ENCODE measurements around the gene GFI1.

Gene GFI1

DNA sequence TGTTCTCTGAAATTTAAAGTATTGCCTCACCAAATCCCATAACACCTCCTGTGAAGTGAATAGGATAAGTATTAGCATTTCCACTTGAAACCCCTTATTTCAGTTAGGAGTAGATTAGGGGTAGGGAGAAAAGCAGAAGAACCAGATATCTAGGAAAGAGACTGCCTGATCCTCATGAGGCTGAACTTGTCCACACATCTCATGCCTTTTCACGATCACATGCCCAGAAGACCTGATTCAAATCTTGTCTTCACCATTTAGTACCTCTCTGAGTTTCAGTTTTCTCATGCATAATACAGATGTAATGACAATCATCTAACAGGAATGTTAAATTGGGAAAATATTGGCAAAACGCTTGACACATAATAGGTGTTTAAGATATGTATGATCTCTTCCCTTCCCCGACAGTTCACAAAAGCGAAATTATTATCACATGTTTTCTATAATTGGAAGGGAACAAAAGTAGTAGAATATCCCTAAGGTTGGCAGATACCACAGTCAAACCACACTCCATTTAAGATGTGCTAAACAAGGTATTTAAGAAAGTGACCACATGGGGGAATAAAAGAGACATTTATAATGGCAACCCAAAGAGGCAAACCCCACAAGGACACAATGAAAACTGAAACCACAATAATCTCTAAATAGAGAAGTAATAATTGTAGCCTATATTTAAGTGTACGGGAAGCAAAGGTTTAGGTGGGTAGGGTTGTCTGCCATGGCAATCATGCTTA is 25.2 kb downstream of the GFI1 start:
- H2AFZ ChIP-seq (ENCODE audit: low read depth, low read length), result no peak overlapping the region
- H3K9ac ChIP-seq (ENCODE audit: low read length), result no peak overlapping the region
- no peak overlapping the region for H3K27ac ChIP-seq (ENCODE audit: low read length)
- H3K9me3 ChIP-seq (ENCODE audit: insufficient read depth, low read length), result no peaks in the 10 kb centered on the region
- peak; percentile 23; the same call in 1 of the 2 replicates for TF ChIP-seq CTCF (IDR thresholded peaks at IDR 0.05; ENCODE audit: low read depth, low read length)
- TF ChIP-seq EZH2phosphoT487 (IDR thresholded peaks at IDR 0.05; ENCODE audit: low read depth), result no peak
- peaks cover 25% of the 10 kb centered on the region for H3K4me1 ChIP-seq (ENCODE audit: low read length)
- no peaks in the 10 kb centered on the region for H3K36me3 ChIP-seq (replicated peaks; ENCODE audit: low read depth, low read length)
- no peaks in the 10 kb centered on the region for H3K79me2 ChIP-seq (ENCODE audit: low read length)
- no peaks in the 10 kb centered on the region for H4K20me1 ChIP-seq (ENCODE audit: insufficient read depth, low read length)
- peak overlapping the region; percentile 55 for H3K4me2 ChIP-seq (ENCODE audit: low read length)
- peak overlapping the region; percentile 31 for H3K4me3 ChIP-seq (ENCODE audit: low read length)
- no peaks in the 10 kb centered on the region for H3K27me3 ChIP-seq (ENCODE audit: low read depth, low read length)

DNA sequence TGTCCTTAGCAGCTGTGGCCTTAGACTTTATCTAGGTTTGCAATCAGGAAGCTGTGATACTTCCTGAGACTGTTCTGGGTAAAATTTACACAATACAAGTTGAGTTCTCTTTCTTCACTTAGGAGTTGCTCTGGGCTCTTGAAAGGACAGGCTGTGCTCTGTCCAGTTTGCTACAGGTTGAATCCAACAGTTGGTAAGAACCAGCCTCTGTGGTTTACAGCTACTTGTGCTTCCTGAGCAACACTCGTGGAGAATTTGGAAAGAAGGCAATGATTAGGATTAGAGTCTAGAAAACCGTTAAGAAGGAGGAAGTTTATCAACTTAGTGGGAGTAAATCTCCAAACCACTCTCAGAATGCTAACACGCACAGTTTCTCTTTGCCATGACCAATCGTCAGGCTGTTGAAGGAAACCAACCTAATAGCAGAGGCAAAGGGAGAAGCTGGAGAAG is 26.8 kb downstream of the GFI1 start:
- no peaks in the 10 kb centered on the region for H3K9me3 ChIP-seq (ENCODE audit: insufficient read depth, low read length)
- no peaks in the 10 kb centered on the region for H3K36me3 ChIP-seq (replicated peaks; ENCODE audit: low read depth, low read length)
- no peak overlapping the region for H2AFZ ChIP-seq (ENCODE audit: low read depth, low read length)
- H4K20me1 ChIP-seq (ENCODE audit: insufficient read depth, low read length), result no peaks in the 10 kb centered on the region
- H3K79me2 ChIP-seq (ENCODE audit: low read length), result no peaks in the 10 kb centered on the region
- no peaks in the 10 kb centered on the region for H3K27me3 ChIP-seq (ENCODE audit: low read depth, low read length)
- no peak overlapping the region for H3K9ac ChIP-seq (ENCODE audit: low read length)
- H3K4me3 ChIP-seq (ENCODE audit: low read length), result no peak overlapping the region
- peaks cover 25% of the 10 kb centered on the region for H3K4me1 ChIP-seq (ENCODE audit: low read length)
- H3K27ac ChIP-seq (ENCODE audit: low read length), result no peak overlapping the region
- no peak for TF ChIP-seq CTCF (IDR thresholded peaks at IDR 0.05; ENCODE audit: low read depth, low read length)
- no peak for TF ChIP-seq EZH2phosphoT487 (IDR thresholded peaks at IDR 0.05; ENCODE audit: low read depth)
- no peak overlapping the region for H3K4me2 ChIP-seq (ENCODE audit: low read length)

- Histone ChIP-seq H3K9ac (ENCODE audit: low read length) (no peak overlapping the region), H3K79me2 (ENCODE audit: low read length) (no peaks in the 10 kb centered on the region), H4K20me1 (ENCODE audit: insufficient read depth, low read length) (no peaks in the 10 kb centered on the region), H2AFZ (ENCODE audit: low read depth, low read length) (no peak overlapping the region), H3K4me1 (ENCODE audit: low read length) (peaks cover 19% of the 10 kb centered on the region), H3K4me2 (ENCODE audit: low read length) (no peak overlapping the region), H3K36me3 (replicated peaks; ENCODE audit: low read depth, low read length) (no peaks in the 10 kb centered on the region), H3K9me3 (ENCODE audit: insufficient read depth, low read length) (no peaks in the 10 kb centered on the region), H3K27ac (ENCODE audit: low read length) (no peak overlapping the region), H3K27me3 (ENCODE audit: low read depth, low read length) (no peaks in the 10 kb centered on the region), H3K4me3 (ENCODE audit: low read length) (no peak overlapping the region)
- no peak for TF ChIP-seq EZH2phosphoT487 (IDR thresholded peaks at IDR 0.05; ENCODE audit: low read depth)
- no peak for TF ChIP-seq CTCF (IDR thresholded peaks at IDR 0.05; ENCODE audit: low read depth, low read length)
Observed at GRCh38 chr1:92458146-92458545, 28.6 kb downstream of the GFI1 start.

DNA sequence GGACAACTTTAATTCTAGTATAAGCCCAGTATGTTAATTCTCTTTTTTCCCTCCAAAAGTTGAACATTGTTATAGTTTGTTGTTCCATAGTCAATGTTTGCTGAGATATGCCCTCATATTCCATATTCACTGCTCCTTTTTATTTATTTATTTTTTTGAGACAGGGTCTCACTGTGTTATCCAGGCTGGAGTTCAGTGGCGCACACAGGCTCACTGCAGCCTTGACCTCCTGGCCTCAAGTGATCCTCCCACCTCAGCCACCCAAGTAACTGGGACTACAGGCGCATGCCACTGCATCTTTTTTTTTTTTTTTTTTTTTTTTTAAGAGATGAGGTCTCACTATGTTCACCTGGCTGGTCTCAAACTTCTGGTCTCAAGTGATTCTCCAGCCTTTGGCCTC is 38.7 kb downstream of the GFI1 start:
- no peak overlapping the region for H3K27ac ChIP-seq (ENCODE audit: low read length)
- no peaks in the 10 kb centered on the region for H3K4me1 ChIP-seq (ENCODE audit: low read length)
- no peaks in the 10 kb centered on the region for H3K36me3 ChIP-seq (replicated peaks; ENCODE audit: low read depth, low read length)
- no peak overlapping the region for H2AFZ ChIP-seq (ENCODE audit: low read depth, low read length)
- H3K4me3 ChIP-seq (ENCODE audit: low read length), result no peak overlapping the region
- TF ChIP-seq CTCF (IDR thresholded peaks at IDR 0.05; ENCODE audit: low read depth, low read length) (no peak), EZH2phosphoT487 (IDR thresholded peaks at IDR 0.05; ENCODE audit: low read depth) (no peak)
- no peaks in the 10 kb centered on the region for H3K27me3 ChIP-seq (ENCODE audit: low read depth, low read length)
- no peaks in the 10 kb centered on the region for H3K79me2 ChIP-seq (ENCODE audit: low read length)
- H3K4me2 ChIP-seq (ENCODE audit: low read length), result no peak overlapping the region
- no peak overlapping the region for H3K9ac ChIP-seq (ENCODE audit: low read length)
- no peaks in the 10 kb centered on the region for H3K9me3 ChIP-seq (ENCODE audit: insufficient read depth, low read length)
- H4K20me1 ChIP-seq (ENCODE audit: insufficient read depth, low read length), result no peaks in the 10 kb centered on the region

All from OCI-LY3 (cell line).